ENCODE measurements around the gene ADI1.
A peak's percentile ranks its signal among the peaks of the same experiment; 100 is the strongest.

ADI1 gene

GRCh38 chr2:3480352-3481010 is 38.9 kb downstream of the ADI1 start:
- DNase-seq (ENCODE audit: low read depth), result no peak

GRCh38 chr2:3479430-3480320 is 39.7 kb downstream of the ADI1 start:
- no peak for DNase-seq (ENCODE audit: low read depth)

- no peak for DNase-seq (ENCODE audit: low read depth)
These were observed 40.4 kb downstream of the ADI1 start for GRCh38 chr2:3478846-3479385.

- DNase-seq (ENCODE audit: low read depth), result peak; percentile 21
These were observed 42.4 kb downstream of the ADI1 start for GRCh38 chr2:3476985-3477327.

- no peak for DNase-seq (ENCODE audit: low read depth)
These were observed 42.9 kb downstream of the ADI1 start for GRCh38 chr2:3476321-3476984.

GRCh38 chr2:3475771-3476170 is 43.6 kb downstream of the ADI1 start:
- DNase-seq (ENCODE audit: low read depth), result no peak

- no peak for DNase-seq (ENCODE audit: low read depth)
These were observed 46.4 kb downstream of the ADI1 start for GRCh38 chr2:3472966-3473365.

GRCh38 chr2:3472296-3472695 is 47.0 kb downstream of the ADI1 start:
- no peak for DNase-seq (ENCODE audit: low read depth)

GRCh38 chr2:3470856-3471737 is 48.2 kb downstream of the ADI1 start:
- DNase-seq (ENCODE audit: low read depth), result no peak

- DNase-seq (ENCODE audit: low read depth), result no peak
These were observed 49.1 kb downstream of the ADI1 start for GRCh38 chr2:3470166-3470651.

- DNase-seq (ENCODE audit: low read depth), result no peak
These were observed 49.8 kb downstream of the ADI1 start for GRCh38 chr2:3469486-3469885.

- DNase-seq (ENCODE audit: low read depth), result no peak
These were observed 50.9 kb downstream of the ADI1 start for GRCh38 chr2:3468296-3468988.

- no peak for DNase-seq (ENCODE audit: low read depth)
These were observed 51.7 kb downstream of the ADI1 start for GRCh38 chr2:3467654-3468053.

- no peak for DNase-seq (ENCODE audit: low read depth)
These were observed 52.4 kb downstream of the ADI1 start for GRCh38 chr2:3466966-3467365.

- DNase-seq (ENCODE audit: low read depth), result no peak
These were observed 52.9 kb downstream of the ADI1 start for GRCh38 chr2:3466482-3466863.

- DNase-seq (ENCODE audit: low read depth), result no peak
These were observed 53.4 kb downstream of the ADI1 start for GRCh38 chr2:3465844-3466481.

- DNase-seq (ENCODE audit: low read depth), result no peak
These were observed 54.0 kb downstream of the ADI1 start for GRCh38 chr2:3465328-3465727.

- no peak for DNase-seq (ENCODE audit: low read depth)
These were observed 54.8 kb downstream of the ADI1 start for GRCh38 chr2:3464401-3465005.

GRCh38 chr2:3463944-3464343 is 55.4 kb downstream of the ADI1 start:
- DNase-seq (ENCODE audit: low read depth), result no peak

- DNase-seq (ENCODE audit: low read depth), result no peak
These were observed 56.0 kb downstream of the ADI1 start for GRCh38 chr2:3463186-3463835.

All from CMK (cell line).